ENCODE measurements around the gene ANP32A.
A peak's percentile ranks its signal among the peaks of the same experiment; 100 is the strongest.

ANP32A gene

DNA sequence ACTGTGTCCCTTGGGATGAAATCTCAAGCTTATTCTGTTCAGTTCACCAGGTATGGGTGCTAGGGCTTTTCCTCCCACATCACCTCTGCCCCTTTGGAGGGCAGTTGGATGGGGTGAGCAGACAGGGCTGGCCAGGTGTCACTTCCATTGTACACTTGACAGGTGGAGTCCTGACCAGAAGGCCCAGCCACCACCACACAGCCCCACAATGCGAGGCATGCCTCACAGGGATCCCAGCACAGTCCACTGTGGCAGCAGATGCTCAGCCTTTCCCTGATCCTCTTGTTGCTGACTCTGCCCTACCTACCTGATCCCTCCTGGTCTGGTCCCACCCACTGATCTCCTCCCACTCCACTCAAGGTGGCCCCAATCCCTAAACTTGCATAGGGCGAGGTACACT lies 88.2 kb downstream of the ANP32A start:
- TF ChIP-seq, protein P1, sequence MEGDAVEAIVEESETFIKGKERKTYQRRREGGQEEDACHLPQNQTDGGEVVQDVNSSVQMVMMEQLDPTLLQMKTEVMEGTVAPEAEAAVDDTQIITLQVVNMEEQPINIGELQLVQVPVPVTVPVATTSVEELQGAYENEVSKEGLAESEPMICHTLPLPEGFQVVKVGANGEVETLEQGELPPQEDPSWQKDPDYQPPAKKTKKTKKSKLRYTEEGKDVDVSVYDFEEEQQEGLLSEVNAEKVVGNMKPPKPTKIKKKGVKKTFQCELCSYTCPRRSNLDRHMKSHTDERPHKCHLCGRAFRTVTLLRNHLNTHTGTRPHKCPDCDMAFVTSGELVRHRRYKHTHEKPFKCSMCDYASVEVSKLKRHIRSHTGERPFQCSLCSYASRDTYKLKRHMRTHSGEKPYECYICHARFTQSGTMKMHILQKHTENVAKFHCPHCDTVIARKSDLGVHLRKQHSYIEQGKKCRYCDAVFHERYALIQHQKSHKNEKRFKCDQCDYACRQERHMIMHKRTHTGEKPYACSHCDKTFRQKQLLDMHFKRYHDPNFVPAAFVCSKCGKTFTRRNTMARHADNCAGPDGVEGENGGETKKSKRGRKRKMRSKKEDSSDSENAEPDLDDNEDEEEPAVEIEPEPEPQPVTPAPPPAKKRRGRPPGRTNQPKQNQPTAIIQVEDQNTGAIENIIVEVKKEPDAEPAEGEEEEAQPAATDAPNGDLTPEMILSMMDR (conservative IDR thresholded peaks at IDR 0.05; ENCODE audit: control insufficient read depth, insufficient read depth, low read depth, low read length): no peak
- no peak for DNase-seq (ENCODE audit: low read depth)
- no peak overlapping the region for H3K4me3 ChIP-seq (ENCODE audit: control insufficient read depth, low read depth, low read length)

DNA sequence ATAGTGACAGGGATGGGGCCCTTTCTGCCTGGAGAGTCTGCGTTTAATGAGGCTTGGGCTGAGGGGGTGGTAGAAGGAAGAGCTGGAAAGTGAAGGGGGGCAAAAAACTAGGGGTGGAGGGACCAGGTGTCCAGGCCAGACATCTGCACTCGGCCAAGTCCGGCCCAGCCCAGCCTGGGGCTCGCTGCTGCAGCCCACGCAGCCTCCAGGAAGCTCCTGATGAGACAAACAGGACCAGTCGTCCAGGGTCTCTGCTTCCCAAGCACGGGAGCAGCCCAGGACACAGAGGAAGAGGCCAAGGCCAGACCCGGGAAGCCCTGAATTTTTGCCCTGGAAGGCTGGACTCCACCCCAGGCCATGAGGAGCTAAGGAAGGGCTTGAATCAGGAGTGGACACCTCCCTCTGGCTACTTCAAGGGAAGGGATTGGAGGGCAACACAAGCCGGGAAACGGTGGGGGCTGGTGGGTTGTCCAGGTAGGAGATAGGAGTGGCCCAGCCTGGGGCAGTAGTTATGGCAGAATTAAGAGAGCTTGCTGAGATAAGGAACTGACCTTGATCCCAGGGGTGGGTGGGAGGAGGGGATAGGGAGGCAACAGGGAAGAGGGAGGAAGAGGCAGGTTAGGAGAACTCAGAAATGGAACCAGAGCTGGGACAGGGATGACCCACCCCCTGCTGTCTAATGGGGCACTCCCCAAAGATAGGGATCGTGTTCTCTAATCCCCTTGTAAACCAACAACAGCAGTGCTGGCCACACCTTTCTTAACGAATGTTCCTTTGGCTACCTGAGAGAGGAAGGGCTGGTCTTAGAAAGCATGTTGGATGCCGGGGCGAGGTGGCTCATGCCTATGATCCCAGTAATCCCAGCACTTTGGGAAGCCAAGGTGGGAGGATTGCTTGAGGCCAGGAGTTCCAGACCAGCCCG lies 89.5 kb downstream of the ANP32A start:
- H3K4me3 ChIP-seq (ENCODE audit: control insufficient read depth, low read depth, low read length): no peak overlapping the region
- DNase-seq (ENCODE audit: low read depth): no peak
- TF ChIP-seq, protein P1 (conservative IDR thresholded peaks at IDR 0.05; ENCODE audit: control insufficient read depth, insufficient read depth, low read depth, low read length): no peak

DNA sequence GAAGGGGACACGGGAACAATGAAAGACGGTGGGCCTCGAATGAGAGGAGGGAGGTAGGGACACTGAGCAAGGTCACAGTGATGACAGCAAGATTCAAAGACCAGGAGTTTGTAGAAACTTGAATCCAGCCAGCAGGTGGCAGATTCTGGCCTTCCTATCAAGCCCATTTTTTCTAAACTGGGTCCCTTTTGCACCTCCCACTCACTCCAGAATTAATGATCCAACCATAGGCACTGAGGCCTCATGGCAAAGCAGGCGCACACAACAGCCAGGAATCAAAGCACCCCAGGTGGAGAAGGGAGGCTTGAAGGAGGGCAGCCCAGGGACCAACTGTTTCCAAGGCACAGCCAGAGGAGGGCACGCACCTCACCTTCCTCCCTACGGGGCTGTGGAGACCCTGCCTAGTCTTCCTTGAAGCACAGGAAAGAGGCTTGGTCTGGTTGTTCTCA lies 90.2 kb downstream of the ANP32A start:
- H3K4me3 ChIP-seq (ENCODE audit: control insufficient read depth, low read depth, low read length): no peak overlapping the region
- DNase-seq (ENCODE audit: low read depth): peak; percentile 56
- TF ChIP-seq, protein P1 (conservative IDR thresholded peaks at IDR 0.05; ENCODE audit: control insufficient read depth, insufficient read depth, low read depth, low read length): peak; percentile 49

DNA sequence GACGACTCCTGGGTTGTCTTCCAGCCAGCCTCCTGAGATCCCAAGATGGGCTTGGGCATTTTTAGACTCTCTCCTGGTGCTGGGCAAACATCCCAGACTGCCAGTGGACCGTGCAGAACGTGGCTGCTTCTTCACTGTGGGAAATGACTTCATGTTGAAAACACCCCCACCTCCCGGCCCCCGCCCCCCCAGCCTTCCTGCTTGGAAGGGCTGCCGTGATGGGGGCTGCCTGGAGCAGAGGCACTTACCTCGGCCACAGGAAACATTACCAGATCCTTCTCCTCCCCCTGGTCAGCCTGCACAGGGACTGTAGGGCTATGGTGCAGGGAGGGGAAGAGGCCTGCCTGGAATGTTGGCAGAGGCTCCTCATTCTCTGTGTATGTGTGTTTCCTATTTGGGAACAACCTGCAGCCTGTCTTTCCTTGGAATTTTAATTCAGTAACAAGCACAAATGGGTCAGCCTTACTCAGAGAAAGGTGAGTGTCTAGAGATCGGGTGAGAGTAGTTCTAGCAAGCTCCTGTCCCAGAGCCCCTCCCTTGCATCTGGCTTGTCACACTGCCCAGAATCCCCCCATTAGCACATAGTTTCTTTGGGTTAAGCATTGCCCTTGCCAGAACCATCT lies 90.8 kb downstream of the ANP32A start:
- TF ChIP-seq, protein P1 (conservative IDR thresholded peaks at IDR 0.05; ENCODE audit: control insufficient read depth, insufficient read depth, low read depth, low read length): no peak
- H3K4me3 ChIP-seq (ENCODE audit: control insufficient read depth, low read depth, low read length): no peak overlapping the region
- peak; percentile 17 for DNase-seq (ENCODE audit: low read depth)

Data from fibroblast of mammary gland (primary cell).